Measurements from ENCODE around the gene ACSM6. TPM values are rescaled to one million over a fixed set of nuclear protein-coding genes. Genes with fewer than 3 reads are reported as not detected.

Gene ACSM6
- total and polyA plus RNA-seq, 2 donors (not counting 1 experiment from before 2014, with no cell fraction given) = not detected

DNA sequence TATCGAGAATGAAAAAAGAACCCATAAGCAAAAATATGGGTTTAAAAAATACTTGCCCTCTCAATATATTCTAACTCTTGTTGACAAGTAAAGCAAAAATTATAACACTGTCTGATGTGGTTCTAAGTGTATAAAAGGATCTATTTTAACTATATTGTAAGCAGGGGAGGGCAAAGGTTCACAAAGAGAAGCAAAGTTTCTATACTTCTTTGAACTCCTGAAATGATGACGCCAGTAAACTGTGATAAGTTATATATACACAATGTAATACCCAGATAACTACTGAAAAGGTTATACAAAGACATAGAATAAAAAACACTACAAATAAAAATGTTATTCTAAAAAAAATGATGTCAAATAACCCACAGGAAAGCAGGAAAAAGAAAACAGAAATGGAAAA, 59.6 kb downstream of the ACSM6 start:
- no peaks in the 10 kb centered on the region for H3K9me3 ChIP-seq (ENCODE audit: control insufficient read depth, insufficient read depth, low read depth, low read length)
- no peak overlapping the region for H2AFZ ChIP-seq (ENCODE audit: low read length)
- H3K79me2 ChIP-seq (ENCODE audit: control insufficient read depth, insufficient read depth, low read length) = peaks cover 29% of the 10 kb centered on the region
- DNase-seq (ENCODE audit: low read depth in 2 of 2) = no peak
- peaks cover 8% of the 10 kb centered on the region for H3K4me1 ChIP-seq (ENCODE audit: control insufficient read depth, extremely low read depth, insufficient read depth, low read length)
- no peak overlapping the region for H3K27ac ChIP-seq (ENCODE audit: insufficient read depth, low read length)
- TF ChIP-seq, protein P1, sequence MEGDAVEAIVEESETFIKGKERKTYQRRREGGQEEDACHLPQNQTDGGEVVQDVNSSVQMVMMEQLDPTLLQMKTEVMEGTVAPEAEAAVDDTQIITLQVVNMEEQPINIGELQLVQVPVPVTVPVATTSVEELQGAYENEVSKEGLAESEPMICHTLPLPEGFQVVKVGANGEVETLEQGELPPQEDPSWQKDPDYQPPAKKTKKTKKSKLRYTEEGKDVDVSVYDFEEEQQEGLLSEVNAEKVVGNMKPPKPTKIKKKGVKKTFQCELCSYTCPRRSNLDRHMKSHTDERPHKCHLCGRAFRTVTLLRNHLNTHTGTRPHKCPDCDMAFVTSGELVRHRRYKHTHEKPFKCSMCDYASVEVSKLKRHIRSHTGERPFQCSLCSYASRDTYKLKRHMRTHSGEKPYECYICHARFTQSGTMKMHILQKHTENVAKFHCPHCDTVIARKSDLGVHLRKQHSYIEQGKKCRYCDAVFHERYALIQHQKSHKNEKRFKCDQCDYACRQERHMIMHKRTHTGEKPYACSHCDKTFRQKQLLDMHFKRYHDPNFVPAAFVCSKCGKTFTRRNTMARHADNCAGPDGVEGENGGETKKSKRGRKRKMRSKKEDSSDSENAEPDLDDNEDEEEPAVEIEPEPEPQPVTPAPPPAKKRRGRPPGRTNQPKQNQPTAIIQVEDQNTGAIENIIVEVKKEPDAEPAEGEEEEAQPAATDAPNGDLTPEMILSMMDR (conservative IDR thresholded peaks at IDR 0.05 in 1 of 2, IDR thresholded peaks at IDR 0.05 in 1 of 2; ENCODE audit: low read depth in 1 of 2, low read length in 2 of 2) = no peak
- no peak overlapping the region for H3K4me2 ChIP-seq (ENCODE audit: extremely low read depth, insufficient read depth, low read length)
- H3K36me3 ChIP-seq (ENCODE audit: control insufficient read depth, insufficient read depth, low read length) = peaks cover 5% of the 10 kb centered on the region
- H3K27me3 ChIP-seq (ENCODE audit: control insufficient read depth, insufficient read depth, low read length) = no peaks in the 10 kb centered on the region
- no peak overlapping the region for H3K9ac ChIP-seq (ENCODE audit: insufficient read depth, low read length)
- H4K20me1 ChIP-seq (ENCODE audit: control insufficient read depth, extremely low read depth, insufficient read depth, low read length) = no peaks in the 10 kb centered on the region
- H3K4me3 ChIP-seq (replicated peaks in 1 of 4; ENCODE audit: control extremely low read depth in 1 of 4, insufficient read depth in 1 of 4, low read depth in 3 of 4, low read length in 4 of 4) = no peak overlapping the region

DNA sequence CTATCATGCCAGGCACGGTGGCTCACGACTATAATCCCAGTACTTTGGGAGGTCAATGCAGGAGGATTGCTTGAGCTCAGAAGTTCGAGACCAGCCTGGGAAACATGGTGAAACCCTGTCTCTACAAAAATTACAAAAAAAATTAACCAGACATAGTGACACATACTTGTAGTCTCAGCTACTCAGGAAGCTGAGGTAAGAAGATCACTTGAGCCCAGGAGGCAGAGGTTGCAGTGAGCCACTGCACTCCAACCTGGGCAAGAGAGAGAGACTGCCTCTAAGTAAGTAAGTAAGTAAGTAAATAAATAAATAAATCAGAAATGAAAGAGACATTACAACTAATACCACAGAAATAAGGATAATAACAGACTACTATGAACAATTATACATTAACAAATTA, 60.6 kb downstream of the ACSM6 start:
- Histone ChIP-seq H3K36me3 (ENCODE audit: control insufficient read depth, insufficient read depth, low read length) (peaks cover 2% of the 10 kb centered on the region), H3K27ac (ENCODE audit: insufficient read depth, low read length) (no peak overlapping the region), H3K4me2 (ENCODE audit: extremely low read depth, insufficient read depth, low read length) (no peak overlapping the region), H3K27me3 (ENCODE audit: control insufficient read depth, insufficient read depth, low read length) (no peaks in the 10 kb centered on the region), H3K9ac (ENCODE audit: insufficient read depth, low read length) (no peak overlapping the region), H3K9me3 (ENCODE audit: control insufficient read depth, insufficient read depth, low read depth, low read length) (no peaks in the 10 kb centered on the region), H2AFZ (ENCODE audit: low read length) (no peak overlapping the region), H4K20me1 (ENCODE audit: control insufficient read depth, extremely low read depth, insufficient read depth, low read length) (no peaks in the 10 kb centered on the region), H3K79me2 (ENCODE audit: control insufficient read depth, insufficient read depth, low read length) (peaks cover 23% of the 10 kb centered on the region), H3K4me1 (ENCODE audit: control insufficient read depth, extremely low read depth, insufficient read depth, low read length) (peaks cover 1% of the 10 kb centered on the region), H3K4me3 (replicated peaks in 1 of 4; ENCODE audit: control extremely low read depth in 1 of 4, insufficient read depth in 1 of 4, low read depth in 3 of 4, low read length in 4 of 4) (no peak overlapping the region)
- TF ChIP-seq, protein P1 (conservative IDR thresholded peaks at IDR 0.05 in 1 of 2, IDR thresholded peaks at IDR 0.05 in 1 of 2; ENCODE audit: low read depth in 1 of 2, low read length in 2 of 2) = no peak
- no peak for TF ChIP-seq EZH2 (IDR thresholded peaks at IDR 0.05; ENCODE audit: low read length, missing control alignments)
- DNase-seq (ENCODE audit: low read depth in 2 of 2) = no peak

- Histone ChIP-seq H3K36me3 (ENCODE audit: control insufficient read depth, insufficient read depth, low read length) (no peaks in the 10 kb centered on the region), H3K9me3 (ENCODE audit: control insufficient read depth, insufficient read depth, low read depth, low read length) (no peaks in the 10 kb centered on the region)
These were observed 62.2 kb downstream of the ACSM6 start for GRCh38 chr10:95256268-95256667.

More at GRCh38 chr10:95256268-95256667, 62.2 kb downstream of the ACSM6 start:
- H3K4me2 ChIP-seq (ENCODE audit: extremely low read depth, insufficient read depth, low read length) = no peak overlapping the region
- TF ChIP-seq EZH2 (IDR thresholded peaks at IDR 0.05; ENCODE audit: low read length, missing control alignments) = no peak
- TF ChIP-seq, protein P1 (conservative IDR thresholded peaks at IDR 0.05 in 1 of 2, IDR thresholded peaks at IDR 0.05 in 1 of 2; ENCODE audit: low read depth in 1 of 2, low read length in 2 of 2) = no peak
- no peak overlapping the region for H2AFZ ChIP-seq (ENCODE audit: low read length)
- peaks cover 18% of the 10 kb centered on the region for H3K79me2 ChIP-seq (ENCODE audit: control insufficient read depth, insufficient read depth, low read length)
- H3K4me1 ChIP-seq (ENCODE audit: control insufficient read depth, extremely low read depth, insufficient read depth, low read length) = peaks cover 10% of the 10 kb centered on the region
- no peaks in the 10 kb centered on the region for H4K20me1 ChIP-seq (ENCODE audit: control insufficient read depth, extremely low read depth, insufficient read depth, low read length)
- no peak overlapping the region for H3K4me3 ChIP-seq (replicated peaks in 1 of 4; ENCODE audit: control extremely low read depth in 1 of 4, insufficient read depth in 1 of 4, low read depth in 3 of 4, low read length in 4 of 4)
- no peaks in the 10 kb centered on the region for H3K27me3 ChIP-seq (ENCODE audit: control insufficient read depth, insufficient read depth, low read length)
- H3K27ac ChIP-seq (ENCODE audit: insufficient read depth, low read length) = no peak overlapping the region
- H3K9ac ChIP-seq (ENCODE audit: insufficient read depth, low read length) = no peak overlapping the region
- DNase-seq (ENCODE audit: low read depth in 2 of 2) = no peak
